Central memory CD8-positive, alpha-beta T cell (primary cell): ENCODE measurements around the gene ACAP3.
A peak's percentile ranks its signal among the peaks of the same experiment; 100 is the strongest.

Source experiments
- ATAC-seq: fragments of 150-1000 bp; cut with Tn5 transposase; replicated peaks from 2 replicates; pipeline ENCODE4 v1.10.0; 2022; ENCODE audit warnings: mild to moderate bottlenecking, moderate FRiP score, moderate number of reproducible peaks; ENCODE audit not compliant: poor library complexity, severe bottlenecking; ENCODE audit errors: extremely low read depth
- DNase-seq, 2 donors: peaks; one replicate each; pipeline ENCODE4 v3.0.0; 2021; ENCODE audit warnings: low spot score in 2 of 2
- H3K27ac Mint-ChIP-seq: one replicate; pipeline ENCODE4 v1.8.0; 2022; ENCODE audit warnings: low read depth, mild to moderate bottlenecking, moderate library complexity, mixed read lengths
- H3K27me3 Mint-ChIP-seq: one replicate; pipeline ENCODE4 v1.8.0; 2022; ENCODE audit warnings: mixed read lengths
- H3K36me3 Mint-ChIP-seq: one replicate; pipeline ENCODE4 v1.8.0; 2022; ENCODE audit warnings: mild to moderate bottlenecking, moderate library complexity, mixed read lengths; ENCODE audit not compliant: insufficient read depth
- H3K4me1 Mint-ChIP-seq: one replicate; pipeline ENCODE4 v1.8.0; 2022; ENCODE audit warnings: mixed read lengths
- H3K4me3 Mint-ChIP-seq: one replicate; pipeline ENCODE4 v1.8.0; 2022; ENCODE audit warnings: mild to moderate bottlenecking, moderate library complexity, mixed read lengths
- H3K9me3 Mint-ChIP-seq: one replicate; pipeline ENCODE4 v1.8.0; 2022; ENCODE audit warnings: mixed read lengths

ACAP3 gene

GRCh38 chr1:1285102-1285571 is 22.6 kb downstream of the ACAP3 start:
- Mint-ChIP-seq H3K36me3 (peaks cover under 1% of the 10 kb centered on the region), H3K27me3 (no peaks in the 10 kb centered on the region), H3K27ac (no peak overlapping the region), H3K4me1 (no peaks in the 10 kb centered on the region), H3K9me3 (no peaks in the 10 kb centered on the region), H3K4me3 (no peak overlapping the region)
- no peak for DNase-seq
- ATAC-seq: no peak

GRCh38 chr1:1284221-1285101 is 23.3 kb downstream of the ACAP3 start:
- ATAC-seq: no peak
- no peak for DNase-seq
- H3K4me3 Mint-ChIP-seq: no peak overlapping the region
- H3K27me3 Mint-ChIP-seq: no peaks in the 10 kb centered on the region
- H3K9me3 Mint-ChIP-seq: no peaks in the 10 kb centered on the region
- H3K36me3 Mint-ChIP-seq: no peaks in the 10 kb centered on the region
- H3K4me1 Mint-ChIP-seq: no peaks in the 10 kb centered on the region
- no peak overlapping the region for H3K27ac Mint-ChIP-seq

DNA sequence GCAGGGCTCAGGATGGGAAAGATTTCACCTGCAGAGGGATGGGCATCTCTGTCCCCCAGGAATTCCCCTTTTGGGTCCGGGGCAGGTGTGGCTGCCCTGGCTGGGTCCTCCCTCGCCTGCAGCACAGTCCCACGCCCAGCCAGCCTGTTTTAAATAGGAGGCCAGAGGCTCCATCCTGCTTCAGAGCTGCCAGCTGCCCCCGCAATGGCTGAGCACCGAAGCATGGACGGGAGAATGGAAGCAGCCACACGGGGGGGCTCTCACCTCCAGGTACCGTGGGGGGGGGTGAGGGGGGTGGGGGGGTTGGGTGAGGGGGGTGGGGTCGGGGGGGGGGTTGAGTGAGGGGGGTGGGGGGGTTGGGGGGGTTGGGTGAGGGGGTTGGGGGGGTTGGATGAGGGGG is 23.9 kb downstream of the ACAP3 start:
- no peak for DNase-seq
- Mint-ChIP-seq H3K36me3 (no peaks in the 10 kb centered on the region), H3K27ac (no peak overlapping the region), H3K4me3 (no peak overlapping the region), H3K4me1 (no peaks in the 10 kb centered on the region), H3K27me3 (no peaks in the 10 kb centered on the region), H3K9me3 (no peaks in the 10 kb centered on the region)
- ATAC-seq: no peak

DNA sequence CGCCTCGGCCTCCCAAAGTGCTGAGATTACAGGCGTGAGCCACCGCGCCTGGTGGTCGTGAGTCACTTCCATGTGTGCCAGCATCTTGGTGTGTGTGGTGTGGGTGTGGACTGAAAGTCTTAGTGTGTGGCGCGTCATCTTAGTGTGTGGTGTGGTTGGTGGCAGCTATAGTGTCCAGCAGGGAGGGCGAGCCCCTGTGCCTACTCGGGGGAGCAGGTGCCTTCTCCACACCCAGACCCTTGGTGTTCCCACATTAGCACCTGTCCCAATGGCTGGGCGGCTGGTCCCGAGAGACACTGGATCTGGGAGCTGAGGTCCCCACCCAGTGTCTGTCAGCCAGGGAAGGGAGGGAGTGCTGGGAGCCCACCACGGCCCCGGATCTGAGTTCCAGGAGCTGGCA is 24.7 kb downstream of the ACAP3 start:
- Mint-ChIP-seq H3K4me3 (no peak overlapping the region), H3K27ac (no peak overlapping the region), H3K27me3 (no peaks in the 10 kb centered on the region), H3K9me3 (no peaks in the 10 kb centered on the region), H3K4me1 (no peaks in the 10 kb centered on the region), H3K36me3 (no peaks in the 10 kb centered on the region)
- ATAC-seq: no peak
- no peak for DNase-seq

DNA sequence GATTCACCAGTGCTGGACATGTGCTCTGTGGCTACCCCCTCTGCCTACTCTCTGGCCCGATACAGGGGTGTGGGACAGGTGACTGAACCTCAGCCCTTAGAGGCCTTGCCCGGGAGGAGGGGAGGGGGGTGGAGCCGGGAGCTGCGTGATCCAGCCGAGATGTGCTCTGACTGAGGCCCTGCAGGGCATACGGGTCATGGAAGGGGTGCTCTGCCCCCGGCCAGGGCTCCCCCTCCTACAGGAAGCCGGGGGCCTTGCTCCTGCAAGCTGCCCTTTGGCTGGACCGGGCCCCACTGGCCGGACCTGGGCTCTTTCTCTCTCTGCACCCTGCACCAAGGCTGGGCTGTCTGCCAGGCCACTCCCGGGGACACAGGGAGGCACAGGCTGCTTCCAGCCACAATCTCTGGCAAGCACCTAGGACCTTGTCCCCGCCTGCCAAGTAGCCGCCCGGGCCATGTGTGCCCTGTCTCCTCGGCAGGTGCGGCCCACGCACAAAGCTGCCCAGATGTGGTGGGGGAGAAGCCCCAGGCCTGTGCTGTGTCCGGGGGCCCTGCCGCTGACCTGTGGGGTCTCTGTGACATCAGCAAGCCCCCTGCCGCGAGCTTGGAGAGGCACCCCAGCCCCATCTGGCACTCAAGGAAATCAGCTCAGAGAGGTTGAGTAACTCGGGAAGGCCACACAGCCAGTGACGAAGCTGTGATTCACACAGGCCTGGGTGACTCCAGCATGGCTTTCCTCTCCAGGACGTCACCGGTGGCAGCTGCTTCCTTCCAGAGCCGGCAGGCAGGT is 26.0 kb downstream of the ACAP3 start:
- DNase-seq (no peak), ATAC-seq (no peak)
- no peaks in the 10 kb centered on the region for H3K27me3 Mint-ChIP-seq
- no peaks in the 10 kb centered on the region for H3K36me3 Mint-ChIP-seq
- no peaks in the 10 kb centered on the region for H3K4me1 Mint-ChIP-seq
- H3K4me3 Mint-ChIP-seq: no peak overlapping the region
- H3K9me3 Mint-ChIP-seq: no peaks in the 10 kb centered on the region
- no peak overlapping the region for H3K27ac Mint-ChIP-seq

- Mint-ChIP-seq H3K4me3 (no peak overlapping the region), H3K9me3 (no peaks in the 10 kb centered on the region), H3K27me3 (no peaks in the 10 kb centered on the region), H3K27ac (no peak overlapping the region), H3K36me3 (no peaks in the 10 kb centered on the region), H3K4me1 (no peaks in the 10 kb centered on the region)
- DNase-seq (no peak), ATAC-seq (no peak)
Observed at GRCh38 chr1:1280782-1281481, 26.8 kb downstream of the ACAP3 start.

DNA sequence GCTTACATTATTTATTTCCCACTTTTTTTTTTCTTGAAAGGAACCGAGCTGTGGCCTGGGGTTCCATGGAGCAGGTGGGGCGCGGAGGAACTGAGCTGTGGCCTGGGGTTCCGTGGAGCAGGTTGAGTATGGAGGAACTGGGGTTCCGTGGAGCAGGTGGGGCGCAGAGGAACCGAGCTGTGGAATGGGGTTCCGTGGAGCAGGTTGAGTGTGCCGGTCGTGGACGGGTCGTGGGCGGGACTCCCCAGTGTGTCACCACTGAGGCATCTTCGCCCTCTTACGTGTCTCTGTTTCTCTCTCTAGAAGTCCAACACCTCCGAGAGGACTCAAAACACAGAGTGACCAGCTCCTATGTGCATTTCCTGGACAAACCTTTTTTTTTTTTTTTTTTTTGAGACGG is 28.7 kb downstream of the ACAP3 start:
- no peaks in the 10 kb centered on the region for H3K27me3 Mint-ChIP-seq
- H3K4me1 Mint-ChIP-seq: no peaks in the 10 kb centered on the region
- no peaks in the 10 kb centered on the region for H3K36me3 Mint-ChIP-seq
- no peaks in the 10 kb centered on the region for H3K9me3 Mint-ChIP-seq
- DNase-seq (no peak), ATAC-seq (no peak)
- H3K4me3 Mint-ChIP-seq: no peak overlapping the region
- no peak overlapping the region for H3K27ac Mint-ChIP-seq

DNA sequence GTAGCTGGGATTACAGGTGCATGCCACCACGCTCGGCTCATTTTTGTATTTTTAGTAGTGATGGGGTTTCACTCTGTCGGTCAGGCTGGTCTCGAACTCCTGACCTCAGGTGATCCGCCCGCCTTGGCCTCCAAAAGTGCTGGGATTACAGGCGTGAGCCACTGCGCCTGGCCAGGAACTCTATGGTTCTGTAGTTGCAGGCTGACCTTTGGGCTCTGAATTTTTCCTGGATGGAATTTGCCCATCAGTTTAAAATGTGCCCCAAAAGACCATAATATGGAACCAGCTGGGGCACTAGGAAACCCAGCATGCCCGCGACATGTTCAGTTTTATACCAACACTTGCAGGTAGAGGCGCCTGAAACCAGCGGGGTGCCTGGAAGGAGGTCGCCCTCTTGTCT is 29.1 kb downstream of the ACAP3 start:
- no peaks in the 10 kb centered on the region for H3K9me3 Mint-ChIP-seq
- DNase-seq (no peak), ATAC-seq (no peak)
- no peaks in the 10 kb centered on the region for H3K4me1 Mint-ChIP-seq
- H3K27ac Mint-ChIP-seq: no peak overlapping the region
- H3K4me3 Mint-ChIP-seq: no peak overlapping the region
- H3K36me3 Mint-ChIP-seq: no peaks in the 10 kb centered on the region
- no peaks in the 10 kb centered on the region for H3K27me3 Mint-ChIP-seq

GRCh38 chr1:1275836-1276235 is 31.9 kb downstream of the ACAP3 start:
- H3K27ac Mint-ChIP-seq: no peak overlapping the region
- no peak for ATAC-seq
- no peak overlapping the region for H3K4me3 Mint-ChIP-seq
- H3K4me1 Mint-ChIP-seq: peaks cover 17% of the 10 kb centered on the region
- no peaks in the 10 kb centered on the region for H3K27me3 Mint-ChIP-seq
- H3K9me3 Mint-ChIP-seq: no peaks in the 10 kb centered on the region
- peaks cover 5% of the 10 kb centered on the region for H3K36me3 Mint-ChIP-seq
- no peak for DNase-seq

- no peaks in the 10 kb centered on the region for H3K27me3 Mint-ChIP-seq
- no peaks in the 10 kb centered on the region for H3K9me3 Mint-ChIP-seq
Observed at GRCh38 chr1:1274931-1275431, 32.7 kb downstream of the ACAP3 start.

DNA sequence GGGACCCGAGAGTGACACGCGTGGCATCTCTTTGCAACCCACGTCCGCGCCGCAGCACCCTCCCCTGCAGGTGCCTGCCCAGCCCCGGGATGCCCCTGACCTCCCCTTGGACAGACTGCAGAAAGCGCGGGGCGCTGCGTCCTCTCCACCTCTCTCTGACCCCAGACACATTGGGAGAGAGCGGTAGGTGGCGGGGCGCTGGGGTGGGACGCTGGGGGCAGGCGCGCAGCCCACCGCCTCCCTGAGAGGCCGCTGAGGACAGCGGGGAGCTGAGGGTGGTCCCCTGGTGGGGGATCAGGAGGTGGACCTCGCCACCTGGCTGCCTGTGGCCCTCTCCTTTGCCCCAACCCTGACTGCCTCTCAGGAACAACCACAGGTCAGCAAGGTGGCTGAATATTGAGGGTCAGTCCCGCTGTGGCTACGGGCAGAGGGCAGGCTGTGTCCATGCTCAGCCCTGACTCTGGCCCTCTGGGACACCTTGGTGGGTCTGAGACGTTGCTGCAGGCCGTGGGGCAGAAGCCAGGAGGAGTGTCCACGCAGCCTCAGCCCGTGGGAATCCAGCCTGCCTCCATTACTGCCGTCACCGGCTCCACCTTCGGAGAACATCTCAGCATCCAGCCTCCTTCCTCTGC is 33.3 kb downstream of the ACAP3 start:
- no peaks in the 10 kb centered on the region for H3K9me3 Mint-ChIP-seq
- no peak for ATAC-seq
- peak overlapping the region; percentile 83 for H3K4me3 Mint-ChIP-seq
- DNase-seq: no peak
- H3K27ac Mint-ChIP-seq: no peak overlapping the region
- H3K27me3 Mint-ChIP-seq: no peaks in the 10 kb centered on the region
- peaks cover 29% of the 10 kb centered on the region for H3K4me1 Mint-ChIP-seq
- H3K36me3 Mint-ChIP-seq: peaks cover 9% of the 10 kb centered on the region

More at GRCh38 chr1:1274931-1275431, 32.7 kb downstream of the ACAP3 start:
- DNase-seq (no peak), ATAC-seq (no peak)
- H3K27ac Mint-ChIP-seq: no peak overlapping the region
- peaks cover 8% of the 10 kb centered on the region for H3K36me3 Mint-ChIP-seq
- peak overlapping the region; percentile 83 for H3K4me3 Mint-ChIP-seq
- H3K4me1 Mint-ChIP-seq: peaks cover 26% of the 10 kb centered on the region
